ENCODE data around the gene CYP2A7. TPM values are rescaled to one million over a fixed set of nuclear protein-coding genes. Genes with fewer than 3 reads are reported as not detected.
"Not testable (repeated sequence)": the region's sequence is repeated elsewhere in the genome, so short reads cannot be mapped to it uniquely, and the experiment has no call there.

The CYP2A7 gene, protein sequence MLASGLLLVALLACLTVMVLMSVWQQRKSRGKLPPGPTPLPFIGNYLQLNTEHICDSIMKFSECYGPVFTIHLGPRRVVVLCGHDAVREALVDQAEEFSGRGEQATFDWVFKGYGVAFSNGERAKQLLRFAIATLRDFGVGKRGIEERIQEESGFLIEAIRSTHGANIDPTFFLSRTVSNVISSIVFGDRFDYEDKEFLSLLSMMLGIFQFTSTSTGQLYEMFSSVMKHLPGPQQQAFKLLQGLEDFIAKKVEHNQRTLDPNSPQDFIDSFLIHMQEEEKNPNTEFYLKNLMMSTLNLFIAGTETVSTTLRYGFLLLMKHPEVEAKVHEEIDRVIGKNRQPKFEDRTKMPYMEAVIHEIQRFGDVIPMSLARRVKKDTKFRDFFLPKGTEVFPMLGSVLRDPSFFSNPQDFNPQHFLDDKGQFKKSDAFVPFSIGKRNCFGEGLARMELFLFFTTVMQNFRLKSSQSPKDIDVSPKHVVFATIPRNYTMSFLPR
- not detected for total RNA-seq
- long read RNA-seq: 0 reads

DNA sequence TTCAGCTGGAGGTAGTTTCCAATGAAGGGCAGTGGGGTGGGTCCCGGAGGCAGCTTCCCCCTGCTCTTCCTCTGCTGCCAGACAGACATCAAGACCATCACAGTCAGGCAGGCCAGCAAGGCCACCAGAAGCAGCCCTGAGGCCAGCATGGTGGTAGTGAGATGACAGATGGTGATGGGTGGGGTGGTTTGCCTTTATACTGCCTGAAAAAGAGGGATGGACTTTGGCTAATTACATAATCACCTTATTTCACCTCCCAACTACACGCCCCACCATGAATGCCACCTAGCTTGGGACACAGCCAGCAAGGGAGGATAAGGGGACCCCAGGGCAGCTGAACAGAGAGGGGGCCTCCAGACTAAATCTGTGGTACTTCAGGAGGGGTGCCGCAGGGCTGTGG lies at the start of gene CYP2A7:
Gene CYP2A7, minus strand, starts transcription at position 170 of the 400 bp plus-strand sequence. Its CDS starts 21 bp downstream, at position 149.
- intact Hi-C loops (cut with DNase I); ATAC-seq (ENCODE audit: poor library complexity): not testable (repeated sequence)

DNA sequence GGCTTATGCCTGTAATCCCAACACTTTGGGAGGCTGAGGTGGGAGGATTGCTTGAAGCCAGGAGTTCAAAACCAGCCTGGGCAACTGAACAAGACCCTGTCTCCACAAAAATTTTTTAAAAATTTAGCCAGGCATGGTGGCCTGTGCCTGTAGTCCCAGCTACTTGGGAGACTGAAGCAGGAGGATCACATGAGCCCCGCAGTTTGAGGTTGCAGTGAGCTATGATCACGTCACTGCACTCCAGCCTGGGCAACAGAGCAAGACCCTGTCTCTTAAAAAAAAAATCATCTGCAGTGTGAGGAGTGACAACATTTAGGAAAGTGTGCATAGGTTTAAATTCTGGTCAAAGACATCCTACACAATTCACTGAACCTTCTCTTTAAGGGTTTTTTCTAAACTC lies 48.8 kb upstream of the CYP2A7 start:
- ATAC-seq (ENCODE audit: poor library complexity); DNase-seq; intact Hi-C loops (cut with DNase I): not testable (repeated sequence)

More for the DNA sequence above, at the start of gene CYP2A7:
- not testable (repeated sequence) for DNase-seq

DNA sequence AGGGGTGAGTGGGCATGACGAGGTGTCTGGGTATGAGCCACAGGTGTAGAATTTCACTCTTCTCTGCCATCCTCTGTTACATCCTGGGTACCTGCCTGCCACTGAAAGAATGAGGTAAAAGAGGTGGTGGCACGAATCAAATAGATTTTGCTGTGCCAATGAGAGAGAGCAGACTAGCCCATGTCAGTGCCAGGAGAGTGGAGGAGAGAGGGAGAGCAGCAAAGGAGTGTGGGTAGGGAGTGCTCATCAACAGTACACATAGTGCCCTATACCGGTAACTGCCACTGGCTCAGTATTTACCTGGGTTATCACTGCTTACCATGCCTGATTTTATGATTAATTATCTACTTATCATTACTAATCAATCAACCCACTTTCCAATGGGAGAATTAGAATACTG lies 47.9 kb upstream of the CYP2A7 start:
- intact Hi-C loops (cut with DNase I); DNase-seq; ATAC-seq (ENCODE audit: poor library complexity): not testable (repeated sequence)

DNA sequence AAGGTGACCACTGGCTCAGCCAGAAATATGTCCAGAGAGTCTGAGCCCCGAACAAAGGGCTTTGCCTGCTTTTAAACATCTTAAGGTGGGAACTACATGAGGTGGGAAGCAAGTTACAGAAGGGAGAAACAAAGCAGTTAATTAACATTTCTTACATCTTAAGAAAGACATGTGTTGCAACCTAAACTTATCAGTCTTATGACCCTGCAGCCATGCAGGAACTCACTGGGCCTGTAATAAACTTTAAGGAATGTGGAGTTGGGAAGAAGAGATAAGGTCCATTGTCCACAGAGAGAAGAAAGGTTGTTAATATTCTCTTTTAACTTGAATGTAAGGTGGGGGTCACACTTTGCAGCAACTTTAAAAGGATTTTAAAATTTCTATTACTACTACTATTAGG lies 46.8 kb upstream of the CYP2A7 start:
- DNase-seq: no peak
- intact Hi-C loops (cut with DNase I): no loop called here
- ATAC-seq (ENCODE audit: poor library complexity): no peak

DNA sequence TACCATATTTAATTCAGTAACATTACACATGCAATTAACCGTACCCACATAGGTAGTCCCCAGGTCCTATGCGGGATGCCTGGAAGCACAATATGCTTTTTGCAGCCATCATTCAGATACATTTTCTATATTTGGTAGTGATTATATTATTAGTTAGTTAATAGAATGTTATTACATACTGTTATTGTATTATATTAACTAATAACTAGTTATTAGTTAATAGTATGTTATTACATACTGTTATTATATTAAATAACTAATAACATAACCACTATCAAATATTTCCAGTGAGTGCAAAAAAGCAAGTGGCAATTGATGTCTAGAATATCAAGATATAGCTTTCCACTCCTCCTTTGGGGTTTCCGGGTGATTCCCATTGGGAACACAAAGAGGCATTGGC lies 45.5 kb upstream of the CYP2A7 start:
- DNase-seq (no peak), ATAC-seq (ENCODE audit: poor library complexity) (no peak)
- intact Hi-C loops (cut with DNase I): no loop called here

DNA sequence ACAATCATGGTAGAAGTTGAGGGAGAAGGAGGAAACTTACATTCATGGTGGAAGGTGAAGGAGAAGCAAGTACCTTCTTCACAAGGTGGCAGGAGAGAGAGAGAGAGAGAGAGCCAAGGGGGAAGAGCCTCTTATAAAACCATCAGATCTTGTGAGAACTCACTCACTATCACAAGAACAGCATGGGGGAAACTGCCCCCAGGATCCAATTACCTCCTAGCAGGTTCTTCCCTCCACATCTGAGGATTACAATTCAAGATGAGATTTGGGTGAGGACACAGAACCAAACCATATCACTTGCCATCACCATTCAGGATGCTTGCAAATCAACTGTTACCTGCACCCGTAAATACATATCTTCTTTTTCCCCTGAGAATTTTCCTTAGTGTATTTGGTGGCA lies 44.2 kb upstream of the CYP2A7 start:
- DNase-seq; intact Hi-C loops (cut with DNase I); ATAC-seq (ENCODE audit: poor library complexity): not testable (repeated sequence)

DNA sequence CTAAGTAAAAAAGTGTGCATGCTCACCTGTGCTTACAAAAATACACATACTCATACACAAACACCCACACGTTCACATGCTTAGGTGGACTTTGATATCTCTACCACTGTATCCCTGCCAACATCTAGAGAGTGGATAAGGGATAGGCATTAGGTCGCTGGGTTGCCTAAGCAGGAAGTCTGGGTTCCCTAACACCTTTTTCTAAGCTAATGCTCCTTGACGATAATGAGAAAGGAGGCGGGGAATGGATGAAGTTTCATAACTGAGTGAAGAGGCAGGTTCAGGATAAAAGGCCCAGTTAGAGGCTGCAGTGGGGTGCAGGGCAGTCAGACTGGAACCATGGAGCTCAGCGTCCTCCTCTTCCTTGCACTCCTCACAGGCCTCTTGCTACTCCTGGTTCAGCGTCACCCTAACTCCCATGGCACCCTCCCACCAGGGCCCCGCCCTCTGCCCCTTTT lies 41.9 kb upstream of the CYP2A7 start:
- no peak for DNase-seq
- no peak for ATAC-seq (ENCODE audit: poor library complexity)
- intact Hi-C loops (cut with DNase I): no loop called here

DNA sequence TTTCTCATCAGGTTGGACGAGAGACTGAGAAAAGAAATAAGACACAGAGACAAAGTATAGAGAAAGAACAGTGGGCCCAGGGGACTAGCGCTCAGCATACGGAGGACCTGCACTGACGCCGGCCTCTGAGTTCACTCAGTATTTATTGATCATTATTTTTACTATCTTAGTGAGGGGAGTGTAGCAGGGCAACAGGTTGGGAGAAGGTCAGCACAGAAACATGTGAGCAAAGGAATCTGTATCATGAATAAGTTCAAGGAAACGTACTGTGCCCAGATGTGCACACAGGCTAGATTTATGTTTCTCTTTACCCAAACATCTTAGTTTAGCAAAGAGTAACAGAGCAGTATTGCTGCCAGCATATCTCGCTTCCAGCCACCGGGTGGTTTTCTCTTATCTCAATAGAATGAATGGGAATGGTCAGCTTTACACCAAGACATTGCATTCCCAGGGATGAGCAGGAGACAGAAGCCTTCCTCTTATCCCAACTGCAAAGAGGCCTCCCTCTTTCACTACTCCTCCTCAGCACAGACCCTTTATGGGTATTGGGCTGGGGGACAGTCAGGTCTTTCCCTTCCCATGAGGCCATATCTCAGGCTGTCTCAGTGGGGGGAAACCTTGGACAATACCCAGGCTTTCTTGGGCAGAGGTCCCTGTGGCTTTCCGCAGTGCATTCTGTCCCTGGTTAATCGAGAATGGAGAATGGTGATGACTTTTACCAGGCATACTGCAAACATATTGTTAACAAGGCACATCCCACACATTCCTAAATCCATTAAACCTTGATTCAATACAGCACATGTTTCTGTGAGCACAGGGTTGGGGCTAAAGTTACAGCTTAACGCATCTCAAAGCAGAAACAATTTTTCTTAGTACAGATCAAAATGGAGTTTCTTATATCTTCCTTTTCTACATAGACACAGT lies 40.5 kb upstream of the CYP2A7 start:
- ATAC-seq (ENCODE audit: poor library complexity); DNase-seq; intact Hi-C loops (cut with DNase I): not testable (repeated sequence)

DNA sequence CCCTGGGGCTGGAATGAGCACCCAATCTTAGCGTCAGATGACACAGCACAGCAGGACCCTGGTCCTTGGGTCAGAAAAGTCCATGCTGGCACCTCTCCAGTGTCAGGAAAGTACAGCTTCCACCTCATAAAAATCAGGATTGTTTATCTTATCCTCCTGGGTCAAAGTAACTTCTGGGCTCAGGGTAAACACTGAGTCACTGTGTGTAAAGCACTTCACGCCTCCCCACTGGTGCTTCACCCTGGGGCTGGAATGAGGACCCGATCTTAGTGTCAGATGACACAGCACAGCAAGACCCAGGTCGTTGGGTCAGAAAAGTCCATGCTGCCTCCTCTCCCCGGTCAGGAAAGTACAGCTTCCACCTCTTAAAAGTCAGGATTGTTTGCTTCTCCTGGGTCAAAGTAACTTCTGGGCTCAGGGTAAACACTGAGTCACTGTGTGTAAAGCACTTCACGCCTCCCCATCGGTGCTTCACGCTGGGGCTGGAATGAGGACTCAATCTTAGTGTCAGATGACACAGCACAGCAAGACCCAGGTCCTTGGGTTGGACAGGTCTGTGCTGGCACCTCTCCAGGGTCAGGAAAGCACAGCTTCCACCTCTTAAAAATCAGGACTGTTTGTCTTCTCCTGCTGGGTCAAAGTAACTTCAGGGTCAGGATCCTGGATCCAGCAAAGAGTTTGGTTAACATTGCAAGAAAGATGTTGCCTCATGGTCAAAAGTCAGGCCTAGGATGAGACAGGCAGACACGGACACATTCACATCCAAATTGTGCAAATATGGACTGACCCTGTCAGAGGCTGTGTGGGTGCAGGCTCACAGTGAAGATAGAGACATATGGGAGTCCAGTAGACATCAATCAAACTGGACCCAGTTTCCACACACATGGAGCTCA lies 39.2 kb upstream of the CYP2A7 start:
- intact Hi-C loops (cut with DNase I): no loop called here
- DNase-seq (no peak), ATAC-seq (ENCODE audit: poor library complexity) (no peak)

DNA sequence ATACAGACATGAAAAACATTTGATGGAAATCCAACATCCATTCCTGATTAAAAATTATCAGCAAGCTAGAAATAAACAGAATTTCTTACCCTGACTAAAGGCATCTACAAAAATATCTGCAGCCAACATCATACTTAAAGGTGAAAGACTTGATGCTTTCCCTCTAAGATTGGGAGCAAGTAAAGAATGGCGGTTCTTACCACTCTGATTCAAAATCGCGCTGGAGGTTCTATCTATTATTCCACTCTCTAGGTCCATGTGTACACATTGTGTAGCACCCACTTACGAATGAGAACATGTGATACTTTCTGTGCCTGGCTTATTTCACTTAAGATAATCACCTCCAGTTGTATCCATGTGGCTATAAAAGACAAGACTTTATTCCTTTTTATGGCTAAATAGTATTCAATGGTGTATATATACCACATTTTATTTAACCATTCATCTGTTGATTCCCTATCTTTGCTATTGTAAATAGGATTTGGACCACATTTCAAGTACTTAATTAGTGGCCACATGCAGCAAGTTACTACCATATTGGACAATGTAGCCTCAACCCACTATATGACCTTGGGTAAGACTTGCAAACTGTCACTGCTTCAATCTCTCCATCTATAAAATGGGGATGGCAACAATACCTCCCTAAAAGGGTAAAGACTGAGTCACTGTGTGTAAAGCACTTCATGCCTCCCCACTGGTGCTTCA lies 38.4 kb upstream of the CYP2A7 start:
- intact Hi-C loops (cut with DNase I): no loop called here
- no peak for ATAC-seq (ENCODE audit: poor library complexity)
- no peak for DNase-seq

DNA sequence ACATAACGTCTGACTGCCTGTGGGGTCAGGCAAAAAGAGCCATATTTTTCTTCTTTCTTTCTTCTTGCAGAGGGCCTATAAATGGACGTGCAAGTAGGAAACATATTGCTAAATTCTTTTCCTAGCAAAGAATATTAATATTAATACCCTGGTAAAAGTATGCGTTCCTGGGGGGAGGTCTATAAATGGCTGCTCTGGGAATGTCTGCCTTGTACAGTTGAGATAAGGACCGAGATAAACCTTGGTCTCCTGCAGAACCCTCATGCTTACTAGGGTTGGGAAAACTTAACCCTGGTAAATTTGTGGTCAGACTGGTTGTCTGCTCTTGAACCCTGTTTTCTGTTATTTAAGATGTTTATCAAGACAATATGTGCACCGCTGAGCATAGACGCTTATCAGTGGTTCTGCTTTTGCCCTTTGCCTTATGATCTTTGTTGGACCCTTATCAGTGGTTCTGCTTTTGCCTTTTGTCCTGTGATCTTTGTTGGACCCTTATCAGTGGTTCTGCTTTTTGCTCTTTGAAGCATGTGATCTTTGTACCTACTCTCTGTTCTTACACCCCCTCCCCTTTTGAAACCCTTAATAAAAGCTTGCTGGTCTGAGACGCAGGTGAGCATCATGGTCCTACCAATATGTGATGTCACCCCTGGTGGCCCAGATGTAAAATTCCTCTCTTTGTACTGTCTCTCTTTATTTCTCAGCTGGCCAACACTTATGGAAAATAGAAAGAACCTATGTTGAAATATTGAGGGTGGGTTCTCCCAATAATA lies 37.7 kb upstream of the CYP2A7 start:
- ATAC-seq (ENCODE audit: poor library complexity); intact Hi-C loops (cut with DNase I); DNase-seq: not testable (repeated sequence)

DNA sequence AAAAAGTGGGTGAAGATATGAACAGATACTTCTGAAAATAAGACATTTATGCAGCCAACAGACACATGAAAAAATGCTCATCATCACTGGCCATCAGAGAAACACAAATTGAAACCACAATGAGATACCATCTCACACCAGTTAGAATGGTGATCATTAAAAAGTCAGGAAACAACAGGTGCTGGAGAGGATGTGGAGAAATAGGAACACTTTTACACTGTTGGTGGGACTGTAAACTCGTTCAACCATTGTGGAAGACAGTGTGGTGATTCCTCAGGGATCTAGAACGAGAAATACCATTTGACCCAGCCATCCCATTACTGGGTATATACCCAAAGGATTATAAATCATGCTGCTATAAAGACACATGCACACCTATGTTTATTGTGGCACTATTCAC lies 36.3 kb upstream of the CYP2A7 start:
- ATAC-seq (ENCODE audit: poor library complexity); intact Hi-C loops (cut with DNase I); DNase-seq: not testable (repeated sequence)

DNA sequence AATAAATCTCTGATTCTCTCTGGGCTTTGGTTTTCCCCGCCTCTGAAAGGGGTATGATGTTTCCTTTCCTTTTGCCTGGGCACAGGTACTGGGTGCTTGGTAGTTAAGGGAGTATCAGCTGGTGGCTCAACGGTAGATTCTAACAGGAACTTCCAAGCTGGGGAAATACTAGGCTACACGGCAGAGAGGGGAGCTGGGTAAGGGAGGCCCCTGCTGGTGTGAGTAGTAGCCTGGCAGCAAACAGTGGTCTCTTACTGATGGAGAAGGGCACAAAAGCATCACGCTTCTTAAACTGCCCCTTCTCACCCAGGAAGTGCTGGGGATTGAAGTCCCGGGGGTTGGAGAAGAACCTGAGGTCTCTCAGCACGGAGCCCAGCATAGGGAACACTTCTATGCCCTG lies 26.9 kb upstream of the CYP2A7 start:
- DNase-seq (no peak), ATAC-seq (ENCODE audit: poor library complexity) (no peak)
- intact Hi-C loops (cut with DNase I): no loop called here

DNA sequence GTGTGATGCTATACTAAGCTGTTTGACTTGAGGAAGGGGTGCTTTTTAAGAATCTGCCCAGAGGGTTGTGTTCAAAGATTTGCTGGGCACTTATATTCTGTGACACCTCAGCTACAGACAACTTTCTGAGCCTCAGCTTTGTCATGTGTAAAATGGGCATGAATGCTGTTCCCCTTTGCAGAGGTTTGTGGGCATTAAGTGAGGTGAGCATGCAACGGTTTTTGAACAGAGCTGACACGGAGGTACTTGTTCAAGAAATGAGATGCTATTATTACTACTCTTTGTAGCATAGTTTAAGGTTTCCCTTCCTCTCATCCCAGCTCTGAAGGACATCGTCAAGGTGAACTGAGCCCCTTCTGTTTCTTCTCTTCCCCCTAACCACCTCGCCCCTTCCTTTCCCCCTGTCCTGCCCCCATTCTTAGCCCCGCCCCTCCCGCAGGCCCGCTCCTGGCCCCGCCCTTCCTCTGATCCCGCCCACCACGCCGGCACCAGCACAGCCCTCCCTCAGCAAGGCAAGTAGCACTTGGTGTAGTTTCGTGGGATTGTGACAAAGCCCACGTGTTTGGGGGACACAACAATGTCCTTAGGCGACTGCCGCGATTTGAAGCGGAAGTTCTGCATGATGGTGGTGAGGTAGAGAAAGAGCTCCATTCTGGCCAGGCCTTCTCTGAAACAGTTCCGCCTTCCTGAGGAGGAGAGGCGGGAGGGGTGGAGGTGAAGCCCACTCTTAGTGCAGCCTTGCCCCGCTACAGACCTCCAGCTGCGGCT lies 26.1 kb upstream of the CYP2A7 start:
- DNase-seq (no peak), ATAC-seq (ENCODE audit: poor library complexity) (no peak)
- intact Hi-C loops (cut with DNase I): no loop called here

DNA sequence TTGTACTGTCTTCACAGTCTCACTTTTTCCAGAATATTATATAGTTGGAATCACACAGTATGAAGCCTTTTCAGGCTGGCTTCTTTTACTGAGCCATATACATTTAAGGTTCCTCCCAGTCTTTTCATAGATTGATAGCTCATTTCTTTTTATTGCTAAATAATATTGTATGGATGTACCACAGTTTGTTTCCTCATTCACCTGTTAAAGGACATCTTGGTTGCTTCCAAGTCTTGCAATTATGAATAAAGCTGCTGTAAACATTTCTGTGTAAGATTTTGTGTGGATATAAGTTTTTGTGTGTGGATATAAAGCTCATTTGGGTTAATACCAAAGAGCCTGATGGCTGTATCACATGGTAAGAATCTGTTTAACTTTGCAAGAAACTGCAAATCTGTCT lies 24.5 kb upstream of the CYP2A7 start:
- no peak for ATAC-seq (ENCODE audit: poor library complexity)
- no peak for DNase-seq
- intact Hi-C loops (cut with DNase I): no loop called here

DNA sequence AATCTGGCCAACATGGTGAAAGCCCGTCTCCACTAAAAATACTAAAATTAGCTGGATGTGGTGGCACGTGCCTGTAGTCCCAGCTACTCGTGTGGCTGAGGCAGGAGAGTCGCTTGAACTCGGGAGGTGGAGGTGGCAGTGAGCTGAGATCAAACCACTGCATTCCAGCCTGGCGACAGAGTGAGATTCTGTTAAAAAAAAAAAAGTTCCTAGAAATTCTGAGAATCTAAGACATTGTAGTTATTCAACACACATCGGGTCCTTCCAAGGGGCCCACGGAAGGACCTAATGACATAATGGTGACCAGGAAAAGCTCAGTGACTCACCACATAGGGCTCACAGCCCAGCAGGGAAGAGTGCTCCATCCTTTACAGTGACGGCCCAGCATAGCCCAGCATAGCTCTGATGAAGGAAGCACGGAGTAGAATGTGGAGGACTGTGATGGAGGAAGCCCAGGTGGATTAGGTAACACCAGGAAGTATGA lies 22.7 kb upstream of the CYP2A7 start:
- ATAC-seq (ENCODE audit: poor library complexity); intact Hi-C loops (cut with DNase I); DNase-seq: not testable (repeated sequence)
